ENCODE data around the gene TRIM37. TPM values are rescaled to one million over a fixed set of nuclear protein-coding genes. Genes with fewer than 3 reads are reported as not detected.

The TRIM37 gene
- total and polyA plus RNA-seq, 2 donors from 2014 or later = 9.7 to 19.1 TPM

DNA sequence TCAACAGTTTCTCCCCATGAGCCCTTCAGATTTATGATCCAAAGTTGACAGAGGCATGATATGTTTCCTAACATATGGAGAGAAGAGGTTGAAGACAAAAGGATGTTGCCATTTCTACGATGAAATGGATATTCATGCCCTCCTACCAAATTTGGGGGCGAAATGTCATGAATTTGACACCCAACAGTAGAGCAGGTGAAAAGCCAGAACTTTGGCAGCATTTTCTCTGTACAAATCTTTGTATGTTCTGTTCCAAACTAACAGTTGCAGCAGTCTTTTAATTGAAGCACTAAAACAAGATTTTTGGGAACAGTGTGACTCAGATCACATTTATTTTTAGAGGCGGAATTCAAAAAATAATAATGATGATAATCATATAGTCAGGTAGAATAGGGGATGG lies 130.1 kb downstream of the TRIM37 start:
- Histone ChIP-seq H3K36me3 (ENCODE audit: control insufficient read depth in 2 of 3, insufficient read depth in 3 of 3, low read length in 3 of 3) (no peaks in the 10 kb centered on the region), H3K27ac (ENCODE audit: low read depth in 2 of 2, low read length in 2 of 2) (no peak overlapping the region), H3K27me3 (ENCODE audit: control insufficient read depth, insufficient read depth, low read length) (no peaks in the 10 kb centered on the region), H3K4me3 (ENCODE audit: low read length in 3 of 3) (no peak overlapping the region), H3K4me1 (ENCODE audit: control insufficient read depth in 2 of 3, insufficient read depth in 2 of 3, low read depth in 1 of 3, low read length in 3 of 3) (no peaks in the 10 kb centered on the region), H3K9ac (ENCODE audit: low read length in 3 of 3) (no peak overlapping the region), H3K9me3 (ENCODE audit: control insufficient read depth in 2 of 3, insufficient read depth in 1 of 3, low read length in 3 of 3) (no peaks in the 10 kb centered on the region)
- DNase-seq (no peak), FAIRE-seq (no peak)
- TF ChIP-seq, protein P1, sequence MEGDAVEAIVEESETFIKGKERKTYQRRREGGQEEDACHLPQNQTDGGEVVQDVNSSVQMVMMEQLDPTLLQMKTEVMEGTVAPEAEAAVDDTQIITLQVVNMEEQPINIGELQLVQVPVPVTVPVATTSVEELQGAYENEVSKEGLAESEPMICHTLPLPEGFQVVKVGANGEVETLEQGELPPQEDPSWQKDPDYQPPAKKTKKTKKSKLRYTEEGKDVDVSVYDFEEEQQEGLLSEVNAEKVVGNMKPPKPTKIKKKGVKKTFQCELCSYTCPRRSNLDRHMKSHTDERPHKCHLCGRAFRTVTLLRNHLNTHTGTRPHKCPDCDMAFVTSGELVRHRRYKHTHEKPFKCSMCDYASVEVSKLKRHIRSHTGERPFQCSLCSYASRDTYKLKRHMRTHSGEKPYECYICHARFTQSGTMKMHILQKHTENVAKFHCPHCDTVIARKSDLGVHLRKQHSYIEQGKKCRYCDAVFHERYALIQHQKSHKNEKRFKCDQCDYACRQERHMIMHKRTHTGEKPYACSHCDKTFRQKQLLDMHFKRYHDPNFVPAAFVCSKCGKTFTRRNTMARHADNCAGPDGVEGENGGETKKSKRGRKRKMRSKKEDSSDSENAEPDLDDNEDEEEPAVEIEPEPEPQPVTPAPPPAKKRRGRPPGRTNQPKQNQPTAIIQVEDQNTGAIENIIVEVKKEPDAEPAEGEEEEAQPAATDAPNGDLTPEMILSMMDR (IDR thresholded peaks at IDR 0.05; ENCODE audit: borderline replicate concordance, extremely low read depth, insufficient read depth) = no peak
- intact Hi-C loops (cut with DNase I) = no loop called here

DNA sequence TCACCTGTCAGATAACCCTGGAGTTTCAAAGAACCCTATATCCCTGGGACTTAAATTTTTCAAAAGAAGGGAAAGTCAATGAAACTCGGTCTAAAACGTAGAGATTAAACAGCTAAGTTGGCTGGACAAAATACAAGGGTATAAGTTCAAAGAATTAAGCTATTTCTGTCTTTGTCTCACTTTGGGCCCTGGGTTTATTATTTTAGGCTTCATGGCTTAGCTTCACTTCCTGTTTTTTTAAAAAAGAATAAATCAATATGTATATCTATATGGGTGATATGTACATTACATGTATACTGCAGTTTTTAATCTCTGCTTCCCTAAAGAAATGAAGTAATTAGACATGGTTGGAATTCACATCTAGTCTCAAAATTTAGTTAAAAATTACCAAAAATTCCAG lies 132.3 kb downstream of the TRIM37 start:
- no peak overlapping the region for H3K9ac ChIP-seq (ENCODE audit: low read length in 3 of 3)
- H3K4me1 ChIP-seq (ENCODE audit: control insufficient read depth in 2 of 3, insufficient read depth in 2 of 3, low read depth in 1 of 3, low read length in 3 of 3) = peaks cover 0 to under 1% (median 0%) of the 10 kb centered on the region in 3 donors
- no peaks in the 10 kb centered on the region for H3K9me3 ChIP-seq (ENCODE audit: control insufficient read depth in 2 of 3, insufficient read depth in 1 of 3, low read length in 3 of 3)
- no peak overlapping the region for H3K4me3 ChIP-seq (ENCODE audit: low read length in 3 of 3)
- FAIRE-seq (no peak), DNase-seq (no peak)
- H3K27ac ChIP-seq (ENCODE audit: low read depth in 2 of 2, low read length in 2 of 2) = no peak overlapping the region
- TF ChIP-seq, protein P1 (IDR thresholded peaks at IDR 0.05; ENCODE audit: borderline replicate concordance, extremely low read depth, insufficient read depth) = no peak
- no peaks in the 10 kb centered on the region for H3K36me3 ChIP-seq (ENCODE audit: control insufficient read depth in 2 of 3, insufficient read depth in 3 of 3, low read length in 3 of 3)
- intact Hi-C loops (cut with DNase I) = no loop called here
- no peaks in the 10 kb centered on the region for H3K27me3 ChIP-seq (ENCODE audit: control insufficient read depth, insufficient read depth, low read length)

DNA sequence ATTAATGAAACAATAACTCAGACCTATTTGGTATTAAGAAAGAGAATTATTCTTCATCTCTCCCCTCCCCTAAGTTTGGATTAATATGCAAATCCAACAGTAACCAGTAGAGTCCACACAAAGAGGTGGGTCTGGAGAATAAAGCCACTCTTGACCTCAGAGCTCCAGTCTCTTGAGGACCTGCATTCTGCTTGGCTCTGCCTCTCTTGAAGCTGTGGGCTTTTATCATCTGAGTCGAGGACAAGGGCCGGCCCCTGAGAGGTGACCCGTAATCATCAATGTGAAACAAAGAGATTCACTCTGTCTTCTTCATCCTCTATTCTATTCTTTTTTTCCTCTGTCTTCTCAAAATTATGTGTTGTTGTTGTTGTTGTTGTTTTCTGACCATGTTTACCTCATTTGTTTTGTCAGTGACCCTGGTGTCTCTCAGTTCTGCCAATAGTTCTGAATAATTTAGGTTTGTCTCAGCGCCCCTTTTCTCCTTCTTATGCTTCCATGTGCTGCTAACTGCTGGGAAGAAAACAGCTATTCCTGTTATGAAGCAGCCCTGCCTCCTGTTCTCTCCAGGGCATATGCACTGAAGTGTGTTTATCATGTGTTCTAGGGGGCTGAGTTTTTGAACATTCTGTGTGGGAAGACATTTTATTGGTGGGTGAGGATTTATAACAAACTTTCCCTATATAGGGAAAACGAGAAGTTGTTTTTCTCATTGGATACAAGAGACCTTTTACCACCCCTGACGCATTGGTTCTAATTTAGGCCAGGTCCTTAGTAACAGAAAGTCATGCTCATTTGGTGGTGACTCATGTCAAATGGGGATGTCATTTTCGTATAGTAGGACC lies 135.8 kb downstream of the TRIM37 start:
- H3K36me3 ChIP-seq (ENCODE audit: control insufficient read depth in 2 of 3, insufficient read depth in 3 of 3, low read length in 3 of 3) = no peaks in the 10 kb centered on the region
- no peaks in the 10 kb centered on the region for H3K9me3 ChIP-seq (ENCODE audit: control insufficient read depth in 2 of 3, insufficient read depth in 1 of 3, low read length in 3 of 3)
- TF ChIP-seq, protein P1 (IDR thresholded peaks at IDR 0.05; ENCODE audit: borderline replicate concordance, extremely low read depth, insufficient read depth) = no peak
- H3K4me3 ChIP-seq (ENCODE audit: low read length in 3 of 3) = no peak overlapping the region
- FAIRE-seq (no peak), DNase-seq (no peak)
- H3K27ac ChIP-seq (ENCODE audit: low read depth in 2 of 2, low read length in 2 of 2) = no peak overlapping the region
- no peaks in the 10 kb centered on the region for H3K27me3 ChIP-seq (ENCODE audit: control insufficient read depth, insufficient read depth, low read length)
- H3K9ac ChIP-seq (ENCODE audit: low read length in 3 of 3) = no peak overlapping the region
- peaks cover 0 to 3% (median 0%) of the 10 kb centered on the region in 3 donors for H3K4me1 ChIP-seq (ENCODE audit: control insufficient read depth in 2 of 3, insufficient read depth in 2 of 3, low read depth in 1 of 3, low read length in 3 of 3)
- intact Hi-C loops (cut with DNase I) = no loop called here
